Suprapubic skin (tissue), 3 donors: ENCODE measurements around the gene FAH.

Experiments used
- CTCF ChIP-seq, 2 donors: fragments of 200-600 bp in 1 of 2; fragments of 450-650 bp in 1 of 2; sonication (generic) in 1 of 2; IDR thresholded peaks; one replicate each; pipeline ENCODE4 v1.5.1; 2016 to 2019; ENCODE audit warnings: antibody characterized with exemption in 2 of 2, mild to moderate bottlenecking in 1 of 2, moderate library complexity in 1 of 2
- POLR2A ChIP-seq, 2 donors: fragments of 450-650 bp; IDR thresholded peaks; one replicate each; pipeline ENCODE4 v1.6.1; 2017; ENCODE audit warnings: antibody characterized with exemption in 2 of 2, mild to moderate bottlenecking in 2 of 2, moderate library complexity in 2 of 2

- TF ChIP-seq CTCF (IDR thresholded peaks at IDR 0.05) (no peak), POLR2A (IDR thresholded peaks at IDR 0.05) (no peak)
Observed at GRCh38 chr15:80219955-80220354, 67.2 kb downstream of the FAH start.
